T-helper 1 cell treated with Interleukin-12 subunit alpha and Interleukin-12 subunit beta and Interleukin-4 antibody, amounts not matched to agents 30 μg/mL and 1 μg/mL, for 36 hours (primary cell): Measurements from ENCODE around the gene COMT.

ENCODE experiments used
- H3K27ac Mint-ChIP-seq: one replicate; pipeline ENCODE4 v1.8.0; 2021; ENCODE audit warnings: mild to moderate bottlenecking, mixed read lengths
- H3K27me3 Mint-ChIP-seq: one replicate; pipeline ENCODE4 v1.8.0; 2021; ENCODE audit warnings: low read depth, mixed read lengths
- H3K36me3 Mint-ChIP-seq: one replicate; pipeline ENCODE4 v1.8.0; 2021; ENCODE audit warnings: low read depth, mixed read lengths
- H3K4me1 Mint-ChIP-seq: one replicate; pipeline ENCODE4 v1.8.0; 2021; ENCODE audit warnings: low read depth, mixed read lengths
- H3K4me3 Mint-ChIP-seq: one replicate; pipeline ENCODE4 v1.8.0; 2021; ENCODE audit warnings: mild to moderate bottlenecking, moderate library complexity, mixed read lengths
- H3K9me3 Mint-ChIP-seq: one replicate; pipeline ENCODE4 v1.8.0; 2021; ENCODE audit warnings: mixed read lengths

The COMT gene

GRCh38 chr22:20000246-20001081 is 58.9 kb downstream of the COMT start:
- peaks cover 24% of the 10 kb centered on the region for H3K9me3 Mint-ChIP-seq
- no peak overlapping the region for H3K4me3 Mint-ChIP-seq
- H3K27me3 Mint-ChIP-seq: peaks cover 25% of the 10 kb centered on the region
- H3K27ac Mint-ChIP-seq: no peak overlapping the region
- H3K36me3 Mint-ChIP-seq: no peaks in the 10 kb centered on the region
- no peaks in the 10 kb centered on the region for H3K4me1 Mint-ChIP-seq

DNA sequence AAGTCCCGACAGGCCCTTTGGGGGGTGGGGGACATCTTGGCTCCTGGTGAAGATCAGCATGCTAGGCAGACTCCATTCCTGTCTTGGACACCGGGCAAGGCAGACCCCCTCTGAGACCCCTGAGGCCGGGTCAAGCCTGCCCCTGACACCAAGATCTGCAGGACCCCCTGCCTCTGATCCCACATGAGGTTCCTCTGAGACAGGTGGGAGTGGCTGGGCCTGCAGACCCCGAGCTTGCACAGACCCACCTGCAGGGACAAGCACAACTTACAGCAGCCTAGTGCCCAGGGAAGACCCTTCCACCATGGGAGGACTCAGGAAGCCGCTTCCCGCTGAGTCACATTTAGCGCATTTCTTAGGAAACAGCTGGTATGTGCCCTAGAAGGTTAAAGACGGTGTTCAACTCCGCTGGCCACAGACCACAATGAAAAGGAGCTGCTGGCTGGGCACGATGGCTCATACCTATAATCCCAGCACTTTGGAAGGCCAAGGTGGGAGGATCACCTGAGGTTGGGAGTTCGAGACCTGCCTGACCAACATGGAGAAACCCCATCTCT is 59.6 kb downstream of the COMT start:
- Mint-ChIP-seq H3K27ac (no peak overlapping the region), H3K36me3 (no peaks in the 10 kb centered on the region), H3K27me3 (peaks cover 25% of the 10 kb centered on the region), H3K4me1 (no peaks in the 10 kb centered on the region), H3K4me3 (no peak overlapping the region), H3K9me3 (peaks cover 24% of the 10 kb centered on the region)

DNA sequence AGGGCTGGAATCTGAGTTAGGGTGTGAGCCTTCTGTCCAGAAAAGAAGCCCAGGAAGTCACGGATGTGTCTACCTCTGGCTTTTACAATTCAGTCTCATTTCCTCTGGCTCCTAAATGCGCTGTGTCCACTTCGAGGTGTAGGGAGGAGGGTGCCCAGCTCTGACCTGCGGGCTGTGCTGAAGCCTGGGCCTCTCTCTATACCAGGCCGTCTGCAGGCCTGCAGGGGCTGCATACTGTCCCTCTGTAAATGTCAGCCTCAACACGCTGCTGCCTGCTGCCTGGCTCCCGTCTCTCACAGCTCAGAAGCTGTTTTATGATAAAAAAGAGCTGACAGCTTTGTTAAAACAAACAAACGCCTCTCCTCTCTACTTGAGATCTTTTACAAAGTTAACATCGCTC is 60.6 kb downstream of the COMT start:
- no peak overlapping the region for H3K4me3 Mint-ChIP-seq
- H3K4me1 Mint-ChIP-seq: no peaks in the 10 kb centered on the region
- H3K27me3 Mint-ChIP-seq: peaks cover 25% of the 10 kb centered on the region
- H3K27ac Mint-ChIP-seq: no peak overlapping the region
- no peaks in the 10 kb centered on the region for H3K36me3 Mint-ChIP-seq
- H3K9me3 Mint-ChIP-seq: peaks cover 24% of the 10 kb centered on the region

DNA sequence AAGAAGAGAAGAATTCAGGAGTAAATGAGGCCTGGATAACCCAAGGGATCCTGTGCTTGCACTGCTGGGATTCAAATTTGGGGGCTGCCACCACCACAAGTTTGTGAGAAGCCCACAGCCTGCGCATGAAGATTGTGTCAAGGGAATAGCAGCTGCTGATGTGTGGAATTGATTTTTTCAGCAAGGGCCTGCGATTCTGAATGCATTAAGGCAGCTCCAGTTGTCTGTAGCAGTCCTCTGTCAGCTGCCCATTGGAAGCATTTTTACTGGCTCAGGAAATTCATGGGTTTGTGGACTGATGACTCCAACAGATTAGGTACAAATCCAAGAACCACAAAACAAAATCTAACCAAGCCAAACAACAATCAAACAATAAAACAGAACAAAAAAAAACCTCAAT is 61.1 kb downstream of the COMT start:
- no peaks in the 10 kb centered on the region for H3K4me1 Mint-ChIP-seq
- no peak overlapping the region for H3K4me3 Mint-ChIP-seq
- peaks cover 24% of the 10 kb centered on the region for H3K9me3 Mint-ChIP-seq
- H3K27ac Mint-ChIP-seq: no peak overlapping the region
- H3K27me3 Mint-ChIP-seq: peaks cover 25% of the 10 kb centered on the region
- no peaks in the 10 kb centered on the region for H3K36me3 Mint-ChIP-seq

DNA sequence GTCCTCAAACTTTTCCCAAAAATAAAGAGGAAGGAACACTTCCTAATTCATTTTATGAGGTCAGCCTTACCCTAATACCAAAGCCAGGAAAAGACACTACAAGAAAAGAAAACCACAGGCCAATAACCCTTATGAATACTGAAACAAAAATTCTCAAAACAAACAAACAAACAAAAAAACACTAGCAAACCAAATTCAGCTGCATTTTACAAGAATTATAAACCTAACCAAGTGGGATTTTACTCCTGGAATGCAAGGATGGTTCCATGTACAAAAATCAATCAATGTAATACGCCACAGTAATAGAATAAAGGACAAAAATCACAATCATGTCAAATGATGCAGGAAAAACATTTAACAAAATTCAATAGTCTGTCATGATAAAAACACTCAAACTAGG is 61.7 kb downstream of the COMT start:
- H3K4me3 Mint-ChIP-seq: no peak overlapping the region
- H3K27me3 Mint-ChIP-seq: peaks cover 25% of the 10 kb centered on the region
- no peak overlapping the region for H3K27ac Mint-ChIP-seq
- no peaks in the 10 kb centered on the region for H3K4me1 Mint-ChIP-seq
- H3K9me3 Mint-ChIP-seq: peaks cover 24% of the 10 kb centered on the region
- H3K36me3 Mint-ChIP-seq: no peaks in the 10 kb centered on the region

DNA sequence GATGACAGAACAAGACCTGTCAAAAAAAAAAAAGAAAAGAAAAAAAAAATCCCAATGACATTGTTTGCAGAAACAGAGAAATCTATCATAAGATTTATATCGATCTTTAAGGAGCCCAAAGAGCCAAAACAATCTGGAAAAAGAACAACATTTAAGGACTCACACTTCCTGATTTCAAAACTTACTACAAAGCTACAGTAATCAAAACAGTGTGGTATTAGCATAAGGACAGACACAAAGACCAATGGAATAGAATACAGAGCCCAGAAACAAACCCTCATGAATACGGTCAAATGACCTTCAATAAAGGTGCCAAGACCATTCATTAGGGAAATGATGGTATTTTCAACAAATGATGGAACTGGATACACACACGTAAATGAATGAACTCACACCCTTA is 62.9 kb downstream of the COMT start:
- H3K4me1 Mint-ChIP-seq: no peaks in the 10 kb centered on the region
- H3K27ac Mint-ChIP-seq: no peak overlapping the region
- peaks cover 25% of the 10 kb centered on the region for H3K27me3 Mint-ChIP-seq
- H3K9me3 Mint-ChIP-seq: peaks cover 24% of the 10 kb centered on the region
- H3K4me3 Mint-ChIP-seq: no peak overlapping the region
- H3K36me3 Mint-ChIP-seq: no peaks in the 10 kb centered on the region

- H3K9me3 Mint-ChIP-seq: peaks cover 13% of the 10 kb centered on the region
- H3K4me3 Mint-ChIP-seq: no peak overlapping the region
- no peaks in the 10 kb centered on the region for H3K36me3 Mint-ChIP-seq
- no peaks in the 10 kb centered on the region for H3K4me1 Mint-ChIP-seq
- no peak overlapping the region for H3K27ac Mint-ChIP-seq
- H3K27me3 Mint-ChIP-seq: peaks cover 12% of the 10 kb centered on the region
Measured at GRCh38 chr22:20008221-20008995, 66.8 kb downstream of the COMT start.

- no peak overlapping the region for H3K27ac Mint-ChIP-seq
- peaks cover 7% of the 10 kb centered on the region for H3K27me3 Mint-ChIP-seq
- H3K36me3 Mint-ChIP-seq: no peaks in the 10 kb centered on the region
Measured at GRCh38 chr22:20009018-20009491, 67.5 kb downstream of the COMT start.

DNA sequence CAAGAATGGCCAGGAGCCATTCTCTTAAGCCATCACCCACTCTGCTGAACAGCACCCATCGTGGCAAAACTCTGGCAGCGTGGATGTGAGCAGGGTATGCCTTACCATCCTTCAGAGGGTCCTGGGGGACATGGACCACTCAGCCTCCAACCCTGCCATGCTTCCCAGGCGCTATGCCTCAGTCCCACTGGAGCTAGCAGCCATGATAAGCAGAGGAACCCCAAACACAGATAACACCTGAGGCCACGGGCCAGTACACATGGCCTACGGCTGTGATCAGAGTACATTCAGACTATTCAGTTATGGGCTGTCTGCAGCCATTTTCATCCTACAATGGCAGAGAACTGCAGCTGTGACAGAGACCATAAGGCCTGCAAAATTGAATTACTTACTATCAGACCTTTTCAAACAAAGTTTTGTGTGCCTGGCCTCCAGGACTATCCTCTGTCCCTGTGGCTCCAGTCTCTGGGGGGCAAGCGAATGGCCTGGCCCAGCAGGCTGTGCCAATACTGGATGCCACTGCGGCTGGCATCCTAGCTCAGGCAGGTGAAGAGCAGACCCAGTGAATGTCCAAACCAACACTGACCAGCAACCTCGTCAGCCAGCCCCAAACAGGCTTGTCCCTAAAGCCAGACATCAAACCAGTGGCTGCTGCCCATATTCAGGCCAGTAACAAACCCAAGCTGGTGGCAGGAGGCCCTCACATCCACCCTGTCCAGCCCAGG is 68.2 kb downstream of the COMT start:
- Mint-ChIP-seq H3K4me1 (no peaks in the 10 kb centered on the region), H3K4me3 (no peak overlapping the region)

More at GRCh38 chr22:20009018-20009491, 67.5 kb downstream of the COMT start:
- peaks cover 6% of the 10 kb centered on the region for H3K9me3 Mint-ChIP-seq
- no peaks in the 10 kb centered on the region for H3K4me1 Mint-ChIP-seq
- no peak overlapping the region for H3K4me3 Mint-ChIP-seq

GRCh38 chr22:20010307-20011122 is 68.9 kb downstream of the COMT start:
- no peaks in the 10 kb centered on the region for H3K9me3 Mint-ChIP-seq
- H3K27ac Mint-ChIP-seq: no peak overlapping the region

More for the DNA sequence above, 68.2 kb downstream of the COMT start:
- H3K27me3 Mint-ChIP-seq: peaks cover 3% of the 10 kb centered on the region
- H3K36me3 Mint-ChIP-seq: no peaks in the 10 kb centered on the region
- H3K27ac Mint-ChIP-seq: no peak overlapping the region
- H3K9me3 Mint-ChIP-seq: no peaks in the 10 kb centered on the region

GRCh38 chr22:20011123-20011992 is 69.8 kb downstream of the COMT start:
- no peak overlapping the region for H3K27ac Mint-ChIP-seq
- H3K36me3 Mint-ChIP-seq: no peaks in the 10 kb centered on the region
- H3K4me1 Mint-ChIP-seq: peaks cover 1% of the 10 kb centered on the region
- no peaks in the 10 kb centered on the region for H3K9me3 Mint-ChIP-seq
- no peak overlapping the region for H3K4me3 Mint-ChIP-seq
- H3K27me3 Mint-ChIP-seq: peaks cover 13% of the 10 kb centered on the region

More at GRCh38 chr22:20010307-20011122, 68.9 kb downstream of the COMT start:
- Mint-ChIP-seq H3K36me3 (no peaks in the 10 kb centered on the region), H3K4me1 (peaks cover 1% of the 10 kb centered on the region), H3K27me3 (peaks cover 11% of the 10 kb centered on the region), H3K4me3 (no peak overlapping the region)

GRCh38 chr22:20011993-20012740 is 70.6 kb downstream of the COMT start:
- Mint-ChIP-seq H3K27ac (no peak overlapping the region), H3K36me3 (no peaks in the 10 kb centered on the region), H3K4me3 (no peak overlapping the region), H3K4me1 (peaks cover 4% of the 10 kb centered on the region), H3K9me3 (no peaks in the 10 kb centered on the region), H3K27me3 (peaks cover 16% of the 10 kb centered on the region)
